Peyer's patch (tissue), 4 donors: ENCODE results near the gene RNF182. TPM values are rescaled to one million over a fixed set of nuclear protein-coding genes. Genes with fewer than 3 reads are reported as not detected.
"Not testable (repeated sequence)": the region's sequence is repeated elsewhere in the genome, so short reads cannot be mapped to it uniquely, and the experiment has no call there.

ENCODE experiments used
- DNase-seq, 3 donors: peaks; one replicate each; pipeline ENCODE4 v3.0.0-alpha.2; 2017 to 2019
- H3K27ac ChIP-seq, 4 donors: fragments of 200-600 bp; sonication (generic); one replicate each; pipeline ENCODE4 v1.5.1; 2016 to 2019
- H3K27me3 ChIP-seq, 2 donors: fragments of 200-600 bp; sonication (generic); one replicate each; pipeline ENCODE4 v1.5.1; 2019
- H3K36me3 ChIP-seq, 3 donors: fragments of 200-600 bp; sonication (generic); one replicate each; pipeline ENCODE4 v1.5.1; 2016 to 2019
- H3K4me1 ChIP-seq, 4 donors: fragments of 200-600 bp; sonication (generic); one replicate each; pipeline ENCODE4 v1.5.1; 2016 to 2019
- H3K4me3 ChIP-seq, 4 donors: fragments of 200-600 bp; sonication (generic); 1 replicate in 3 of 4; 2 replicates in 1 of 4; pipeline ENCODE4 v1.5.1; 2016 to 2019; ENCODE audit warnings: mild to moderate bottlenecking in 1 of 4
- H3K9me3 ChIP-seq, 4 donors: fragments of 200-600 bp; sonication (generic); one replicate each; pipeline ENCODE4 v1.5.1; 2016 to 2019; ENCODE audit warnings: mild to moderate bottlenecking in 1 of 4
- POLR2A ChIP-seq, 2 donors: fragments of 450-650 bp; IDR thresholded peaks; one replicate each; pipeline ENCODE4 v1.5.1; 2017; ENCODE audit warnings: antibody characterized with exemption in 2 of 2, mild to moderate bottlenecking in 2 of 2, moderate library complexity in 2 of 2
- total RNA-seq, 4 donors: library from RNA; depleted of rRNA; stranded (reverse); fragments of >200 nt; gene quantifications; one replicate each; pipeline ENCODE4 v1.1.0, GENCODE V29; 2016
- TF ChIP-seq, protein P1 (sequence below), 6 experiments: fragments of 450-650 bp in 4 of 6; fragments of 200-600 bp in 2 of 6; sonication (generic) in 1 of 6; IDR thresholded peaks; one replicate each; pipeline ENCODE4 v1.5.1; 2017 to 2019; ENCODE audit warnings: antibody characterized with exemption in 6 of 6, mild to moderate bottlenecking in 3 of 6, moderate library complexity in 1 of 6

The RNF182 gene, protein sequence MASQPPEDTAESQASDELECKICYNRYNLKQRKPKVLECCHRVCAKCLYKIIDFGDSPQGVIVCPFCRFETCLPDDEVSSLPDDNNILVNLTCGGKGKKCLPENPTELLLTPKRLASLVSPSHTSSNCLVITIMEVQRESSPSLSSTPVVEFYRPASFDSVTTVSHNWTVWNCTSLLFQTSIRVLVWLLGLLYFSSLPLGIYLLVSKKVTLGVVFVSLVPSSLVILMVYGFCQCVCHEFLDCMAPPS
- total RNA-seq = not detected

DNA sequence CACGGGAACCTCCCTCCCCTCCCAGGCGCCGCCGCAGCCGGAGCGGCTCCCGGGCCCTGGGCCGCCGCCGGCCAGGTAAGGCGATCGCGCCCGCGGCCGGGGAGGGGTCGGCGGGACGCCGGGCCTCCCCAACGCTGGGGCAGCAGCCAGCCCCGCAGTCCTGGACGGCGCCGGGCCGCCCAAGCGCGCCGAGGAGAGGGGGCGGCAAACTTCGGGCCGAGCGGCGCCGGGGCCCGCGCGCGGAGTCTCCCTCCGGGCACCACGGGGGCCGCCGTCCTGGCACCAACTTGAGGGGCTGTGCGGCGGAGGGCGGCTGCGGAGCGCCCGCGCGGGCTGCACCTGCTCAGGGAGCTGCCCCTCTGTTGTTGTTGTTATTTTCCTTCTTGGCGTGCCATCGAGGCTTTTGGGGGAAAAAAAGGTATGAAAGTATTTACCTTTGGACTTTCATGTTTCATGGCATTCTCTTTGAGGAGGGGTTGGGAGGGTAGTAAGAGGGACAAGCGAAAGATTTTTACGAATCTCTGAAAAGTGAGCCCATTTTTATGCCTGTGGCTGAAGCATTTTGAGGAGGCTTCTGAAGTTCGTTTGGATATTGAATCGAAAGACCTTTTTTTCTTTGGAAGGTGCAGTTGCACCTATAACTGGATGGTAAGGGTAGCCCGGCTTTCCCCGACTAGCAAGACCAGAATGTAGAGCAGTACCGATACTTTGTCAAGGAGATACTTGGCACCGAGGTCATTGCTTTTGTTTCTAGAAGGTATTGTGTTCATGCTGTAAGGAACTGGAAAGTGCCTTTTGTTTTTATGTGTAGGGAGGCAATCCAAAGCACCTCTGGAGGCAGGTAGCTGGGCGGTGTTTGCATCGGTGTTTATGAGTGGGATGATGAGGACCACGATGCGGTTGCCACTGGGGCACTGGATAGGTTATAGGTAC lies at the start of gene RNF182:
RNF182 (plus strand) TSS at position 4 of the 933 bp plus-strand sequence. CDS start 52,168 bp downstream, outside the sequence.
- Histone ChIP-seq H3K27ac (no peak within 1 kb of the TSS), H3K4me1 (peaks cover 0 to 15% (median 13%) of the 10 kb centered on the region in 4 donors), H3K9me3 (no peaks in the 10 kb centered on the region), H3K36me3 (no peaks in the 10 kb centered on the region), H3K27me3 (peaks cover 0 to 23% of the 10 kb centered on the region in 2 donors), H3K4me3 (peak within 1 kb of the TSS; percentile 6 to 44 (median 42))
- TF ChIP-seq, protein P1, sequence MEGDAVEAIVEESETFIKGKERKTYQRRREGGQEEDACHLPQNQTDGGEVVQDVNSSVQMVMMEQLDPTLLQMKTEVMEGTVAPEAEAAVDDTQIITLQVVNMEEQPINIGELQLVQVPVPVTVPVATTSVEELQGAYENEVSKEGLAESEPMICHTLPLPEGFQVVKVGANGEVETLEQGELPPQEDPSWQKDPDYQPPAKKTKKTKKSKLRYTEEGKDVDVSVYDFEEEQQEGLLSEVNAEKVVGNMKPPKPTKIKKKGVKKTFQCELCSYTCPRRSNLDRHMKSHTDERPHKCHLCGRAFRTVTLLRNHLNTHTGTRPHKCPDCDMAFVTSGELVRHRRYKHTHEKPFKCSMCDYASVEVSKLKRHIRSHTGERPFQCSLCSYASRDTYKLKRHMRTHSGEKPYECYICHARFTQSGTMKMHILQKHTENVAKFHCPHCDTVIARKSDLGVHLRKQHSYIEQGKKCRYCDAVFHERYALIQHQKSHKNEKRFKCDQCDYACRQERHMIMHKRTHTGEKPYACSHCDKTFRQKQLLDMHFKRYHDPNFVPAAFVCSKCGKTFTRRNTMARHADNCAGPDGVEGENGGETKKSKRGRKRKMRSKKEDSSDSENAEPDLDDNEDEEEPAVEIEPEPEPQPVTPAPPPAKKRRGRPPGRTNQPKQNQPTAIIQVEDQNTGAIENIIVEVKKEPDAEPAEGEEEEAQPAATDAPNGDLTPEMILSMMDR (IDR thresholded peaks at IDR 0.05) = no peak
- TF ChIP-seq POLR2A (IDR thresholded peaks at IDR 0.05) = no peak
- peak in 1 of 3 donors; percentile 54 for DNase-seq

DNA sequence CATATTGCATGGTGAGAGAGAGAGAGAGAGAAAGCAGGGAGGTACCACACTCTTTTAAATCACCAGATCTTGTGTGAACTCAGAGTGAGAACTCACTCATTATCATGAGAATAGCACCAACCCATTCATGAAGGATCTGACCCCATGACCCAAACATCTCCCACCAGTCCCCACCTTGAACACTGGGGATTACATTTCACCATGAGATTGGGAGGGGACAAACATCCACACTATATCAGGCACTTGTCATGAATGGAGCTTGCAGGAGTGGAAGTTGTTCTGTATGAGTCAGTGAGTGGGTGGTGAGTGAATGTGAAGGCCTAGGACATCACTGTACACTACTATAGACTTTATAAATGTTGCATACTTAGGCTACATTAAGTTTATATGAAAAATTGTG lies 47.7 kb upstream of the RNF182 start:
- Histone ChIP-seq H3K36me3 (no peaks in the 10 kb centered on the region), H3K9me3 (no peaks in the 10 kb centered on the region), H3K4me3 (no peak overlapping the region), H3K27ac (no peak overlapping the region), H3K27me3 (no peaks in the 10 kb centered on the region), H3K4me1 (peaks cover 0 to 12% (median 2%) of the 10 kb centered on the region in 4 donors)
- TF ChIP-seq, protein P1 (IDR thresholded peaks at IDR 0.05) = no peak
- no peak for TF ChIP-seq POLR2A (IDR thresholded peaks at IDR 0.05)
- DNase-seq = no peak

GRCh38 chr6:13880061-13880663 lies 44.6 kb upstream of the RNF182 start:
- not testable (repeated sequence) for DNase-seq, H3K4me1 ChIP-seq, H3K4me3 ChIP-seq, H3K36me3 ChIP-seq, H3K27ac ChIP-seq, H3K9me3 ChIP-seq, H3K27me3 ChIP-seq

- Histone ChIP-seq H3K36me3 (no peaks in the 10 kb centered on the region), H3K4me3 (no peak overlapping the region), H3K27ac (no peak overlapping the region), H3K4me1 (no peaks in the 10 kb centered on the region), H3K27me3 (no peaks in the 10 kb centered on the region), H3K9me3 (no peaks in the 10 kb centered on the region)
- TF ChIP-seq POLR2A (IDR thresholded peaks at IDR 0.05) = no peak
- TF ChIP-seq, protein P1 (IDR thresholded peaks at IDR 0.05) = no peak
- no peak for DNase-seq
These were observed 43.1 kb upstream of the RNF182 start for GRCh38 chr6:13881621-13882165.

GRCh38 chr6:13883966-13884365 lies 40.8 kb upstream of the RNF182 start:
- no peak overlapping the region for H3K4me3 ChIP-seq
- no peaks in the 10 kb centered on the region for H3K36me3 ChIP-seq
- H3K27ac ChIP-seq = no peak overlapping the region
- no peaks in the 10 kb centered on the region for H3K9me3 ChIP-seq
- H3K27me3 ChIP-seq = no peaks in the 10 kb centered on the region
- no peak for DNase-seq
- TF ChIP-seq POLR2A (IDR thresholded peaks at IDR 0.05) = no peak
- TF ChIP-seq, protein P1 (IDR thresholded peaks at IDR 0.05) = no peak
- H3K4me1 ChIP-seq = no peaks in the 10 kb centered on the region
